Right ventricle myocardium superior (tissue), 1 donor: ENCODE data around the gene ZNF732. TPM values are rescaled to one million over a fixed set of nuclear protein-coding genes. Genes with fewer than 3 reads are reported as not detected.
"Not testable (repeated sequence)": the region's sequence is repeated elsewhere in the genome, so short reads cannot be mapped to it uniquely, and the experiment has no call there.

Experiments used
- ATAC-seq: fragments of 200-7000 bp; cut with Tn5 transposase; one replicate; pipeline ENCODE4 v1.9.1; 2020; ENCODE audit warnings: mild to moderate bottlenecking; ENCODE audit not compliant: poor library complexity
- DNase-seq: peaks from one replicate; pipeline ENCODE4 v3.0.0-alpha.2; 2020
- intact Hi-C: fragments of 100-400 bp; cut with DNase I; formaldehyde crosslinking; loops from one replicate; pipeline ENCODE4 v1.11.2; 2022
- long read RNA-seq: library from polyadenylated mRNA; unstranded; transcript quantifications from one replicate; pipeline ENCODE4 v2.0.0, GENCODE V29; 2021
- total RNA-seq: library from RNA; stranded (reverse); fragmentation: NEBNext Ultra II Directional; extraction: Animal tissue kit (Norgen Biotek cat#: 25700); gene quantifications from one replicate; pipeline ENCODE4 v1.2.1, GENCODE V29; 2021
- donor health status: DM: no; HTN: yes; CAD: no; lungs with severe emphysema.

Gene ZNF732
- total RNA-seq, result not detected
- long read RNA-seq, result 0 reads

DNA sequence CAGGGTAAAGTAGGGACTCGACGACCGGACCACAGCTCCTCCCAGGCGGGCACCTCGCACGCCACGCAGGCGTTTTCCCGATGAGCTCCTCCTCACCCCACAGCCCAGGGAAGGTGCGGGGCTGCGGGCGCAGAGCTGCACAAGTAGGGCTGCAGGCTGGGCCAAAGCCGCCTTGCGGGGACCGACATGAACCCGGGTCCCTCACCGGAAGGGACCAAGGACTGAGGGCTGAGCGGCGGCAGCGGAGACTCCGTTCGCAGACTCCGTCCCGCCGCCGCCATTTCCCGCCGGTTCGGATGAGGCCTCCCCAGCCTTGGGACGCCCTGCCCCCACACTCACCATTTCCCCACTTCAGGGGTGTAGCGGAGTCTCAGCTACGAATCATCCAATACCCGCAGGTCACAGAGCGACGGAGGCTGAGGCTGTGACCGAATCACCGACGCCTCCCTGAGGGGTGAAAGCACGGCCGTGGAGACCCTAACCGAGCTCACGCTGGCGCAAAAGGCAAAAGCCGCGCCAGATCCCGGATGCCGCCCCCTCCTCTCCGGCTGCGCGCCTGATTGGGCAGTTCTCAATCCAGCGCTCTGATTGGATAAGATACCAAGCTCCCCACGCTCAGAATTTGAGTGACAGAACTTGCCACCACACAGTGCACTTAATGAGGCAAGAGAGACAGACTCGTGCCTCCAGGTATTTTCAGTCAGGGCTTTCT is at the start of gene ZNF732:
Gene ZNF732 (minus strand): TSS at position 506 of the 712 bp plus-strand sequence. CDS start 164 bp downstream, at position 342.
- intact Hi-C loops, result no loop called here
- peak; percentile 94 for ATAC-seq
- DNase-seq, result peak; percentile 47

DNA sequence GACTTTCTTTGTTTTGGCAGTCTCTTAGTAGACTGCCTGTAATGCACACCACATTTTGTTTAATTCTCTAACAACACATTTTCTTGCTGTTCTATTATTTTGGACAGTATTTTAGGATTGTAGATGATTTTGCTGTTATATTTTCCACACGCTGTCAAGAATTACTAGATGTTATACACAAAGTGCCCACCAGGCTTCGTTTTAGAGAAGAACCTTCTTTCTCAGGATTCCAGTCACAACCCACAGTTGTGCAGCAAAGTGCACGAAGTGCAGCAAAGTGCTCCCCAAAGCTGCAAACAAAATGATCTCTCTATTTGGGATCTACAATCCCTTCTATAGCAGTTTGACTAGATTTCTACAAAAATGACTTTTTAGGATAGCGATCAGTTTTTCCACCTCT is 34.7 kb upstream of the ZNF732 start:
- DNase-seq (no peak), ATAC-seq (no peak)
- intact Hi-C loops, result no loop called here

DNA sequence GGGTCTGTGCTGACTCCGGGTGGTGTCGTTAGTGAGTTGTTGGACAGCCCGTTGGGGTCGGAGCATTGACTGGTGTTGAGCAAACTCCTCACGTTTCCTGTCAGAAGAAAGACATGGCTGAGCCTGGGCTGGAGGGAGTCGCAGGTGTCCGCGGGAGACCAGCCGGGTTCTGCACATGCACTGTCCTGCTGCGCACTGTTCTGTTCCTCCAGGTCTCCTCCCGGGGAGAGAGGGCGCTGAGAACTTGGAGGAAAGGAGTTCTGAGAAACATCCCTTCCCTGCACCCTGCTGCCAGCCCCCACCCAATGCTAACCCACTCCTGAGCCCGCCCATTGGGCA is 33.5 kb upstream of the ZNF732 start:
- intact Hi-C loops, result no loop called here
- DNase-seq, result no peak
- no peak for ATAC-seq

- DNase-seq, result peak; percentile 66
- ATAC-seq, result peak; percentile 28
- intact Hi-C loops, result no loop called here
Measured at GRCh38 chr4:337932-338758, 32.9 kb upstream of the ZNF732 start.

DNA sequence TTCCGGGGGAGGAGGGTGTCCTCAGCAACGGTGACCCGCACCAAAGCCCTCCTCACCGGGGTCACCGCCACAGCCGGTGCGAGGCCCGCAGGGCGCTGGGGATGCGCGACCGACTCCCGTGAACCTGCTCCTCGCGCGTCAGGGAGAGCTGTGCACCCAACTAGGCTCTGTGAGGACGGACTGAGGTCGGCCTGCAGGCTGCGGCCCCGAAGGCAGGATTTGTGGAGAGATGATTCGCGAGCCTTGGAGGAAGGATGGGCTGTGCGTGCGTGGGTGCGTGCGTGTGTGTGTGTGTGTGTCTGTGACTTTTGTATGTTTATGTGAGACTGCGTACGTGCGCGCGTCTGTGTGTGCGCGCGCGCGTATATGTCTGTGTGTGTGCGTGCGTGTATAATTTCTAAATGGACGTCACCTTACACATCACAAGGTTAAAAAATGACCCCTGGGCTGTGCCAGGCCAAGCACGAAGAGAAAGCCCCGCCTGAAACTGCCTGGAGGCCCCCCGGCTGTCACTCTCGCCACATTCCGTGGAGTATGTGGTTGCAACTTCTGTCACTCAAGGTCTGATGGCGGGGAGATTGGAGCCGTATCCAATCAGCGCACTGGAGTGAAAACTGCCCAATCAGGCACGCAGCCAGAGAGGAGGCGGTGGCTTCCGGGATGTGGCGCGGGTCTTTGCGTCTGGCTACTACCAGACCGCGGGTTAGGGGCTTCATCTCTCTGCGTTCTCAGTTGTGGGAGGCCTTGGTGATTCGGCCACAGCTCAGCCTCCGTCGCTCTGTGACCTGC is 32.1 kb upstream of the ZNF732 start, which contains the start of gene ZNF141:
Gene ZNF141 (plus strand): TSS at position 672 of the 789 bp plus-strand sequence. CDS start 170 bp downstream, outside the sequence.
- intact Hi-C loops, result no loop called here
- DNase-seq, result peak; percentile 96
- ATAC-seq, result peak; percentile 96

GRCh38 chr4:336893-337142 is 31.5 kb upstream of the ZNF732 start:
- ATAC-seq (peak; percentile 13), DNase-seq (no peak)
- intact Hi-C loops, result no loop called here

DNA sequence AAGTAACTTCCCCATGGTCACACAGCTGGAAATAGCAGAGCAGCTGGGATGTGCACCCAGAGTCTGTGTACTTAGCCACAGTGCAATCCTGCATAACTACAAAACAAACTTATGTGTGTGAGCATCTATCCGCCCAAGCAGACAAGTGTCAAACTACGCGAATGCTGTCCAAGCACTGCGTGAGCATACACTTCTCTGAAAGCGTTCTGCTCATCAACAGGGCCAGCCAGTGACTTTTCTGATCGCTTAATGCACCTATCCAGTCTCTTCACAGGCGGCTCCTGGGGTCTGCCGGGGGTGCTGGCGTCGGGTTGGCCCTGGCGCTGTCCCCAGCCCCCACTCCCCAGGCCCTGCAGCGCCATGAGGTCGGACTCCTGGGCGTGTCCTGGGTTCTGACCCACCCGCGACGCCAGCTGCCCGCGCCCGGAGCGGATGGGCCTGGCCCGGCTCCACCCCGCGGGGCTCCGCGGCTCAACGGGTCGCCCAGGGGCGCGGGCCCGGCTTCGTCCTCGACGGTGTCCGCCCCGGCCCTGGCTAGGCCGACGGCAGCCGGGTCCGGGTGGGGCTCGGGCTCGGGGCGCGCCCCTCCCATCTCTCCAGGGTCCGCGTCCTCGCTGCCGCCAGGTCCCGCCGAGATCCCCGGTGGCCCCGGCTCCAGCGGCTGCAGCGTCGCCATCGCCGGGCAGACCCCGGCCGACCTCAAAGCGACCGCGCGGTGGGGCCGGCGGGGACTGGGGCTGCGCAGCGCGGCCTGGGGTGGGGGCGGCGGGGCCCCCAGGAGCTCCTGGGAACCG is 31.0 kb upstream of the ZNF732 start:
- ATAC-seq (peak; percentile 38), DNase-seq (peak; percentile 71)
- intact Hi-C loops, result no loop called here

DNA sequence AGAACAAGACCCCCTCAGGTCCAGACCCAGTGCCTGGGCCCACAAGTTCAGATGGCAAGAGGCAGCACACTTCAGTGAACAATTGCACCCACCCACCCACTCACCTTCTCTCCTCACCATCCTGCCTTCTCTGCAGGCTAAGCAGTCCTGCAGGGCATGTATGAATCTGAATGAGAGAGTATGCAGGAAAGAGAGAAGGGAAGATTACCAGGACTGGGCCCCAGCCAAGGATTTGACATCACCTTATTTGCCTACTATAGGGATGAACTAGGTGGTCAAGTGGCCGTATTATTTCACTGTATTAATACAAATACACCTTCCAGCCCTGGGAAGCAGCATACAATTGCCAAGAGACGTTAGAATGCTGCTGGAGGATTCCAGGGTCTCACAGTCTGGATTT is 30.2 kb upstream of the ZNF732 start:
- DNase-seq (no peak), ATAC-seq (no peak)
- intact Hi-C loops, result no loop called here

DNA sequence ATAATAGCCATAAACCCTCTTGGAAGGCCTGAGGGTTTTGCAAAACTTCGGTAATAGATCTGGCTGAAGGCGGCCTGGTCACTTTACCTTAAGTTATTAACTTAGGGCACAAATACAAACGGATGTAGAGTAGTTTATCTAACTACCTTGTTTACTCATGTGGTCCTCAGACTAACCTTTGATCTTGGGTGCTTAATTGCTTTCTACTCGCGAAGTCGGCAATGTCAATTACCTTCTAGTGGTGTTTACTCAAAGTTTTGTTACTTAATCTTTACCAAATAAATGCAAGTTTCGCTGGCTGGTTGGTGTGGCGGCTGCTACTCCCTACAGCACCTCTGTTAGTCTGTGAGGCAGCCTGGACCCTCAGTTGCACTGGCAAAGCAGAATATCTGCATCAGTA is 23.5 kb upstream of the ZNF732 start:
- DNase-seq (no peak), ATAC-seq (no peak)
- intact Hi-C loops, result no loop called here

DNA sequence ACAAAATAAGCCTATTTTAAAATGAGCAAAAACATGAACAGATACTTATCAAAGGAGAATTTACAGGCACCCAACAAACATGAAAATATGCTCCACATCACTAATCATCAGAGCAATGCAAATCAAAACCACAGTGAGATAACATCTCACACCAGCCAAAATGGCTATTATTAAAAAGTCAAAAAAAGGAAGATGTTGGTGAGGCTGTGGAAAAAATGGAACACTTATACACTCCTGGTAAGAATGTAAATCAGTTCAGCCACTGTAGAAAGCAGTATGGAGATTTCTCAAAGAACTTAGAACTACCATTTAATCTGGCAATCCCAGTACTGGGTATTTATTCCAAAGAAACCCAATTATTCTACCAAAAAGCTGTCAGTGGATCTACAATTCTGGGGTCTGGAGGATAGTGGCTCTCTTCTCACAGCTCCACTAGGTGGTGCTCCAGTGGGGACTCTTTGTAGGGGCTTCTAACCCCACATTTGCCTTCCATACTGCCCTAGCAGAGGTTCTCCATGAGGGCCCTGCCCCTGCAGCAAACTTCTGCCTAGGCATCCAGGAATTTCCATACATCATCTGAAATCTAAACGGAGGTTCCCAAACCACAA is 9.1 kb upstream of the ZNF732 start:
- intact Hi-C loops, result no loop called here
- ATAC-seq, result no peak
- DNase-seq, result no peak

GRCh38 chr4:309807-310206 is 4.5 kb upstream of the ZNF732 start:
- DNase-seq (no peak), ATAC-seq (no peak)
- intact Hi-C loops, result no loop called here

DNA sequence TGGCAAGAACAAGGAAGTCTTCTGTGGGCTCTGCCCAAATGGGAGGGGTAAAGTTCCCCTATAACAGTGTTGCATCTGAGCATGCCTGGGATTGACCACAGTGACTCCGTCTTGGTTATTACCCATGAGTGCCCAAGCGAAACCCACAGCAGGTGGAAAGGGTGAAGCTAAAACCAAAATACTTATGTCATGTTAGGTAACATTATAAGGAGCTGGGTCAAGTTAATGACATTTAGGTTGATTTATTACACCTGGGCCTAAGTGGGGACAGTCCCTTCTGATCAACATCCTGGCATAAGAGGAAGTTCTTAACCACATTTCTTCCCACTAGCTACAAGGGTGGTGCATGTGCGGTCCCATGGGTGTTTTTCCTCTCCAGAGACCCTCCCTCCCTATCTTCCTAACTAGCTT is 1.3 kb upstream of the ZNF732 start:
- no peak for DNase-seq
- no peak for ATAC-seq
- intact Hi-C loops, result no loop called here

DNA sequence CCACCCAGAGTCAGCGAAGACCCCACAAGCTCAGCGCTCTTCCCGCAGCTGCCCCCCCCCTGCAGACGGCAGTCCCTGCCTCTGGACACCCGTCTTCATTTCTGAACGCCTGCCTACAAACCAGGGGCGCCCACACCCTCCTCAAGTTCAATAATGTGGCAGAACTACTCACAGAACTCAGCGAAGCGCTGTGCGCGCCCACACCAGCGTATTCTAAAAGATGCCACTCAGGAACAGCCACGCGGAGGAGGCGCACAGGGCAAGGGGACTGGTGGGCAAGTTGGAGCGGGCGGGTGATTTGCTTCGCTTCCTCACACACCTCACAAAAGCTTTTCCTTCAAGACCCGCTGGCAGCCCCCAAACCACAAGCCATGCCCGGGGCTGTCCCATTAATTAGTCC is 758 bp downstream of the ZNF732 start:
- DNase-seq, ATAC-seq, intact Hi-C loops: not testable (repeated sequence)

DNA sequence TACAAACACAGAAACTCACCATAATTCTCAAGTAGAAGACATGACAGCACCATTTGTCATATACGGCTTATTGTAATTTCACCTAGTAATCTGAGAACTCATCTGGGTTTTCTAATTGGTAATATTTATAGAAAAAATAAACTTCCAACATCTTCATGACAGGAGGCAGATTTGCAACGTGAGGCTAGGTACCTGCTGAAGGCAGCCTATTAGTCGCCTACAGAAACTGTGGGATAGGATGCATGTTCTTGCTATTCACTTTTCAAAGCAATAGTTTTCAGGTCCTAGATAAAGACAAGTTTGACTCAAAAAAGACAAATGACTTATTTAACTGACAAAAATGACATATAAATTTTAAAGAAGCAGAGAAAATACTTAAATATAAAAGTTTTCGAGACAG is 2.9 kb downstream of the ZNF732 start:
- intact Hi-C loops, result no loop called here
- no peak for ATAC-seq
- no peak for DNase-seq

- intact Hi-C loops, result no loop called here
- ATAC-seq, result no peak
Measured at GRCh38 chr4:294732-295131, 10.5 kb downstream of the ZNF732 start.

GRCh38 chr4:288891-289290 is 16.4 kb downstream of the ZNF732 start:
- ATAC-seq, result no peak
- intact Hi-C loops, result no loop called here

More at GRCh38 chr4:294732-295131, 10.5 kb downstream of the ZNF732 start:
- DNase-seq, result no peak

GRCh38 chr4:273309-274017 is 31.8 kb downstream of the ZNF732 start:
- DNase-seq (no peak), ATAC-seq (no peak)
- intact Hi-C loops, result no loop called here

More at GRCh38 chr4:288891-289290, 16.4 kb downstream of the ZNF732 start:
- DNase-seq, result no peak
